IMR-90 (cell line): ENCODE results near the gene FLII.

ENCODE experiments used
- CHD1 ChIP-seq: IDR thresholded peaks from 2 replicates; pipeline ENCODE4 v1.6.1; 2012; ENCODE audit warnings: low read depth, low read length, improper control_type of control experiment
- CTCF ChIP-seq: conservative IDR thresholded peaks from 2 replicates; pipeline ENCODE4 v1.5.1; 2012; ENCODE audit warnings: mild to moderate bottlenecking, low read depth, low read length, improper control_type of control experiment

GRCh38 chr17:18218756-18219415 is 39.7 kb downstream of the FLII start:
- TF ChIP-seq CTCF, result no peak
- TF ChIP-seq CHD1, result no peak
